ENCODE data around the gene PPP2R2B.

Gene PPP2R2B

GRCh38 chr5:146606893-146607292 is 271.7 kb downstream of the PPP2R2B start:
- no peak for TF ChIP-seq CTCF (IDR thresholded peaks at IDR 0.05; ENCODE audit: insufficient read depth, low read length, poor library complexity, severe bottlenecking)
- Histone ChIP-seq H3K27me3 (replicated peaks; ENCODE audit: control insufficient read depth, insufficient read depth, low read length) (no peaks in the 10 kb centered on the region; the same call in 1 of the 2 replicates), H3K36me3 (ENCODE audit: control insufficient read depth, insufficient read depth, low read length) (no peaks in the 10 kb centered on the region), H3K4me3 (replicated peaks; ENCODE audit: low read depth, low read length) (no peak overlapping the region)
- DNase-seq (ENCODE audit: extremely low read depth, insufficient read length): no peak

- TF ChIP-seq CTCF (IDR thresholded peaks at IDR 0.05; ENCODE audit: insufficient read depth, low read length, poor library complexity, severe bottlenecking): no peak
- H3K36me3 ChIP-seq (ENCODE audit: control insufficient read depth, insufficient read depth, low read length): no peaks in the 10 kb centered on the region
- H3K27me3 ChIP-seq (replicated peaks; ENCODE audit: control insufficient read depth, insufficient read depth, low read length): no peaks in the 10 kb centered on the region; the same call in 1 of the 2 replicates
- no peak overlapping the region for H3K4me3 ChIP-seq (replicated peaks; ENCODE audit: low read depth, low read length)
- no peak for DNase-seq (ENCODE audit: extremely low read depth, insufficient read length)
These were observed 278.2 kb downstream of the PPP2R2B start for GRCh38 chr5:146600376-146600775.

GRCh38 chr5:146599261-146599660 is 279.3 kb downstream of the PPP2R2B start:
- no peaks in the 10 kb centered on the region for H3K36me3 ChIP-seq (ENCODE audit: control insufficient read depth, insufficient read depth, low read length)
- H3K4me3 ChIP-seq (replicated peaks; ENCODE audit: low read depth, low read length): no peak overlapping the region
- no peak for DNase-seq (ENCODE audit: extremely low read depth, insufficient read length)
- H3K27me3 ChIP-seq (replicated peaks; ENCODE audit: control insufficient read depth, insufficient read depth, low read length): no peaks in the 10 kb centered on the region
- TF ChIP-seq CTCF (IDR thresholded peaks at IDR 0.05; ENCODE audit: insufficient read depth, low read length, poor library complexity, severe bottlenecking): no peak

- no peak for DNase-seq (ENCODE audit: extremely low read depth, insufficient read length)
- Histone ChIP-seq H3K36me3 (ENCODE audit: control insufficient read depth, insufficient read depth, low read length) (no peaks in the 10 kb centered on the region), H3K4me3 (replicated peaks; ENCODE audit: low read depth, low read length) (no peak overlapping the region), H3K27me3 (replicated peaks; ENCODE audit: control insufficient read depth, insufficient read depth, low read length) (no peaks in the 10 kb centered on the region)
- peak; percentile 6 for TF ChIP-seq CTCF (IDR thresholded peaks at IDR 0.05; ENCODE audit: insufficient read depth, low read length, poor library complexity, severe bottlenecking)
These were observed 283.5 kb downstream of the PPP2R2B start for GRCh38 chr5:146595088-146595487.

- TF ChIP-seq CTCF (IDR thresholded peaks at IDR 0.05; ENCODE audit: insufficient read depth, low read length, poor library complexity, severe bottlenecking): no peak
- Histone ChIP-seq H3K27me3 (replicated peaks; ENCODE audit: control insufficient read depth, insufficient read depth, low read length) (no peaks in the 10 kb centered on the region), H3K36me3 (ENCODE audit: control insufficient read depth, insufficient read depth, low read length) (no peaks in the 10 kb centered on the region), H3K4me3 (replicated peaks; ENCODE audit: low read depth, low read length) (no peak overlapping the region)
- DNase-seq (ENCODE audit: extremely low read depth, insufficient read length): no peak
These were observed 286.2 kb downstream of the PPP2R2B start for GRCh38 chr5:146592352-146592751.

- no peaks in the 10 kb centered on the region for H3K27me3 ChIP-seq (replicated peaks; ENCODE audit: control insufficient read depth, insufficient read depth, low read length)
- no peak for TF ChIP-seq CTCF (IDR thresholded peaks at IDR 0.05; ENCODE audit: insufficient read depth, low read length, poor library complexity, severe bottlenecking)
- no peak for DNase-seq (ENCODE audit: extremely low read depth, insufficient read length)
- no peaks in the 10 kb centered on the region for H3K36me3 ChIP-seq (ENCODE audit: control insufficient read depth, insufficient read depth, low read length)
- no peak overlapping the region for H3K4me3 ChIP-seq (replicated peaks; ENCODE audit: low read depth, low read length)
These were observed 289.6 kb downstream of the PPP2R2B start for GRCh38 chr5:146589028-146589345.

All from GM06990 (cell line).